BJ (cell line): ENCODE results near the gene API5. TPM values are rescaled to one million over a fixed set of nuclear protein-coding genes. Genes with fewer than 3 reads are reported as not detected.
A peak's percentile ranks its signal among the peaks of the same experiment; 100 is the strongest.

Experiments used
- CTCF ChIA-PET: fragments of 350-600 bp; formaldehyde crosslinking; extraction: SDS; loops from one replicate; lab custom pipeline; 2021; ENCODE audit warnings: antibody characterized with exemption, inconsistent platforms; lab: Yijun Ruan, JAX
- POLR2A ChIA-PET: fragments of 300-600 bp; sonication (Branson Sonifier 250); formaldehyde crosslinking; extraction: SDS; loops from one replicate; lab custom pipeline; 2021; ENCODE audit warnings: antibody characterized with exemption; lab: Charles Lee
- DNase-seq: peaks from one replicate; pipeline ENCODE4 v3.0.0-alpha.2; 2011; ENCODE audit warnings: low read depth
- H3K27me3 ChIP-seq: 2 replicates; pipeline ENCODE4 v1.6.0; 2011; ENCODE audit warnings: low read length; ENCODE audit not compliant: control insufficient read depth, insufficient read depth
- H3K36me3 ChIP-seq: 2 replicates; pipeline ENCODE4 v1.5.1; 2011; ENCODE audit warnings: low read length; ENCODE audit not compliant: control insufficient read depth, insufficient read depth
- H3K4me3 ChIP-seq: 2 replicates; pipeline ENCODE4 v1.5.1; 2011; ENCODE audit warnings: low read depth, mild to moderate bottlenecking, control low read depth, low read length
- polyA minus RNA-seq: library from RNA; depleted of rRNA, polyadenylated mRNA; stranded (reverse); fragments of >200 nt; gene quantifications from 2 replicates; pipeline ENCODE4 v1.2.3, GENCODE V29; 2011; rRNA and poly(A)+ RNA removed
- polyA plus RNA-seq: library from polyadenylated mRNA; depleted of rRNA; stranded (reverse); fragments of >200 nt; gene quantifications from 2 replicates; pipeline ENCODE4 v1.2.3, GENCODE V29; 2011; rRNA removed
- TF ChIP-seq, protein P1 (sequence below): IDR thresholded peaks from 2 replicates; pipeline ENCODE4 v1.5.1; 2011; ENCODE audit warnings: low read depth, mild to moderate bottlenecking, control low read depth, inconsistent platforms, low read length, moderate library complexity; ENCODE audit not compliant: insufficient read depth

API5 gene
- polyA plus RNA-seq (29.3 and 58.2 TPM in 2 replicates), polyA minus RNA-seq (19.5 and 26.5 TPM in 2 replicates)

DNA sequence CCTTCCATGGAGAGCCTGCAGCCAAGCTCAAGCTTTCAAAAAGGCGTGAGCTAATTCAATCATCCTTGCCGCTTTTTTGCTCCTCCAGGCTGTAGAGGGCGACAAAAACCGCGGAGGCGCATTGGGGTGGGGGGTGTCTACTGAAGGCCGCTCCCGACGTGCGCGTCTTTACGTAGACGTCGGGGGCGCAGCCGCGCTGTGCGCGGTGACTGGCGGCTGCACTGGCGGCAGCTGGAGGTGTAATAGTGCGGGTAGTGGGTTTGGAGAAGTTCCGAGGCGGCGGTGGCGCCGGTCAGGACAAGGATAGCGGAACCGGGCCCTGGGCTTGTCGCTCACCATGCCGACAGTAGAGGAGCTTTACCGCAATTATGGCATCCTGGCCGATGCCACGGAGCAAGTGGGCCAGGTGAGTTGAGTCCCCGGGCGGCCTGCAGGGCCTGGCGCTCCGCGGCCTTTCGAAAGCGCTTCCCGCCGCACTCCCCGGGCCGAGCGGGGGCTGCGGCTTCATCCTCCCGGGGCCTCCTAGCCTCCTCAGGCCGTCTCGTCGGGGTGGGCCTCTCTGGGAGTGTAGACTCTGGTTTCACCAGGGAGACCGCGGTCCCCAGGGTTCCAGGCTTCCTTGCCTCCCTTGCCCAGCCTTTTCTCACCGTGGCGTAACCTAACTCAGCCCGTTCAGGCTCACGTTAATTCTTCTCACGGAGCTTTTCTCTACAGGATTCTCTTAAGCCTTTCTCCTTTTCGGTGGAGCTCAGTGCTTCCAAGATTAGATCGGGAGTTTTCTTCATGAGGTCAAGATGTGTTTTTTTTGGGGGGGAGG is at the start of gene API5:
API5 (plus strand) TSS at position 206 of the 817 bp plus-strand sequence; CDS start at position 338, 132 bp downstream.
- TF ChIP-seq, protein P1, sequence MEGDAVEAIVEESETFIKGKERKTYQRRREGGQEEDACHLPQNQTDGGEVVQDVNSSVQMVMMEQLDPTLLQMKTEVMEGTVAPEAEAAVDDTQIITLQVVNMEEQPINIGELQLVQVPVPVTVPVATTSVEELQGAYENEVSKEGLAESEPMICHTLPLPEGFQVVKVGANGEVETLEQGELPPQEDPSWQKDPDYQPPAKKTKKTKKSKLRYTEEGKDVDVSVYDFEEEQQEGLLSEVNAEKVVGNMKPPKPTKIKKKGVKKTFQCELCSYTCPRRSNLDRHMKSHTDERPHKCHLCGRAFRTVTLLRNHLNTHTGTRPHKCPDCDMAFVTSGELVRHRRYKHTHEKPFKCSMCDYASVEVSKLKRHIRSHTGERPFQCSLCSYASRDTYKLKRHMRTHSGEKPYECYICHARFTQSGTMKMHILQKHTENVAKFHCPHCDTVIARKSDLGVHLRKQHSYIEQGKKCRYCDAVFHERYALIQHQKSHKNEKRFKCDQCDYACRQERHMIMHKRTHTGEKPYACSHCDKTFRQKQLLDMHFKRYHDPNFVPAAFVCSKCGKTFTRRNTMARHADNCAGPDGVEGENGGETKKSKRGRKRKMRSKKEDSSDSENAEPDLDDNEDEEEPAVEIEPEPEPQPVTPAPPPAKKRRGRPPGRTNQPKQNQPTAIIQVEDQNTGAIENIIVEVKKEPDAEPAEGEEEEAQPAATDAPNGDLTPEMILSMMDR: peak; percentile 89
- peak; percentile 63 for DNase-seq
- POLR2A ChIA-PET: interaction anchor here (0.6 kb wide), 1 partner anchor 201 kb away, joined by 3 read pairs; no protein-coding TSS in a partner anchor
- no peaks in the 10 kb centered on the region for H3K27me3 ChIP-seq
- no peaks in the 10 kb centered on the region for H3K36me3 ChIP-seq
- CTCF ChIA-PET: interaction anchor here (0.7 to 2.1 kb wide), 8 partner anchors 10 to 77 kb away, joined by 3 to 11 read pairs (median 4); partner anchors contain the start of gene TTC17
- H3K4me3 ChIP-seq: peak within 1 kb of the TSS; percentile 68

DNA sequence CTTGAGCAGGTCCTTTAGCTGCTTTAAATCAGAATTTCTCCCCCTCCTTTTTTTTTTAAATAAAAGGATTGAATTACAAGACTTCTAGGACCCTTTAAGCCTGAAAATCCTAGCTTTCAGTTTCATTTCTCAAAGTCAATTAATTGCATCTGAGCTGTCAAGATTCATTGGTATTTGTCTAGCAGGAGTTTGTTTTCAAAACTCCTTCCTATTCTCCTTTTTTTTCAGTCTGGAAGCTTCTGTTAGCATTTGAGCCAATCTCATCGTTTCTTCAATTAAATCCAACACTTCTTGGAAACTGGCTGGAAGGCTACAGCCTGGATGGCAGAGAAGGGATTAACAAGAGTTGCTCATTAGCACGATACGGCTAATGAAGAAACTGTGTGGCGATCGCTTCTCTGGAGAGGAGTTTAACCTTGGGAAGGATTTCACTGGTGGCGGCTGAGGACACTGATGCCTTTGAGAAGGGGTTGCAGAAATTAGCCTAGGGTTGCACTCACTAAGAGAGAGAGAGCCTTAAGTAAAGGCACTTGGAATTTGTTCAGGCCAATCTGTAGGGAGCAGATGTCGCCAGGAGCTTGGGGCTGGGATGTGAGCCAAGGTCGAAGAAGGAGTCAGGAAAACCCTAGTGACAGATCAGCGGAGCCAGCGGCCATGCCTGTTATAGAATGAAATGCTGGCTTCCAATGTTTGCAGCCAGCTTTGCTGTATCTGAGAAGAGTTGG is 43.8 kb upstream of the API5 start:
- ChIA-PET CTCF (interaction anchor here (1.2 to 1.7 kb wide), 2 partner anchors 15 to 16 kb away, joined by 3 to 6 read pairs; no protein-coding TSS in a partner anchor), POLR2A (no interaction called here)
- TF ChIP-seq, protein P1: no peak
- H3K36me3 ChIP-seq: no peaks in the 10 kb centered on the region
- no peaks in the 10 kb centered on the region for H3K27me3 ChIP-seq
- DNase-seq: no peak
- H3K4me3 ChIP-seq: no peak overlapping the region

DNA sequence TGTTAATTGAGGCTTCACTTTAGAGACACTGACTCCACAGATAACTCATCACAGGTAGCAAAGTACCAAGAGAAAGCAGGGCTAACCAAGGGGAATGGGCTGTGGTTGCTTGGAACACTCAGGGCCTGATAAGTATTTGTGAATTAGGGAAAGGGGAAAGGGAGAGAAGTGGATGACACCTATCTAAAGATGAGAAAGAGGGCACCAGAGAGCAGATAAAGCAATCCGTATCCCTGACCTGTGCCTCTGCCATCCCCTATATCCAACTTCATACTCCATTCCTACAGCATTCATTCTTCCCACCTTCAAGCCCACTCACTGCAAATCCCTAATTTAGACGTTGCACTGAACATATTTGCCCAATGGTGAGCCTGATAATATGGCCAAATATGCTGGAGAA is 43.0 kb upstream of the API5 start:
- TF ChIP-seq, protein P1: no peak
- POLR2A ChIA-PET: no interaction called here
- no peaks in the 10 kb centered on the region for H3K27me3 ChIP-seq
- no peak overlapping the region for H3K4me3 ChIP-seq
- CTCF ChIA-PET: interaction anchor here (1.2 to 2.3 kb wide), 3 partner anchors 10 to 15 kb away, joined by 3 to 8 read pairs (median 6); no protein-coding TSS in a partner anchor
- no peak for DNase-seq
- H3K36me3 ChIP-seq: no peaks in the 10 kb centered on the region

DNA sequence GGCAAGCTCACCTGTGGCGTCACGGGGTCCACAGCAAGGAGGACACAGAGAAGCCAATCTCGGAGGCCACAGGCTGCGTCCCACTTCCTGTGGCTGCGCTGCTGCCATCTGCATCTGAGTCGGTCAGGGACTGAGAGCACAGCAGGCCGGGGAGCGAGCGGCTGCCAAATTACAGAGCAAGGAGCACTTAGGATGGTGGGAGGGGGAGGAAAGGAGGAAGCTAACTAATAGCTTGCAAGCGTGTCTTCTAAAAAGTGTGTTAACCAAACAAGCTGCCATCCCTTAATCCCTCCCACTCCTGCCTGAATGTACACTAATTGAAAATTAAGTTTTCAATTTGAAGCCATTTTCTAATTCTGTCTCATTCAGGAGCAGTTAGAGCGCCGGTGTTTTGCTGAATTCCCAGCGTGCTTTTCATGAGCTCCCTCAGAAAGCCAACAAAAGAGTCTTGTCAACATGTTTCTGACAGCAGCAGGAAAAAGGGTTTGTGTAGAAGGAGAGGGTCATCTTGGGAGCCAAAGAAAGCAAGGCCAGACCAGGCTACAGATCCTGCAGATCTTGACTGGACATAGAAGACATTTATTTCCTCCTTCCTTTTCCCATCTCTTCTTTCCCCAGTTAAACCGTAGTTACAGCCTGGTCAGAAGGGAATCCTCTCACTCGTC is 42.4 kb upstream of the API5 start:
- ChIA-PET POLR2A (no interaction called here), CTCF (interaction anchor here (1.1 to 2.3 kb wide), 4 partner anchors 9 to 16 kb away, joined by 3 to 8 read pairs (median 5); no protein-coding TSS in a partner anchor)
- TF ChIP-seq, protein P1: no peak
- no peaks in the 10 kb centered on the region for H3K36me3 ChIP-seq
- H3K4me3 ChIP-seq: no peak overlapping the region
- H3K27me3 ChIP-seq: no peaks in the 10 kb centered on the region
- no peak for DNase-seq
